A673 (cell line): ENCODE results near the gene YWHAG.

ENCODE experiments used
- EZH2 ChIP-seq: fragments of 200-600 bp; sonication (generic); IDR thresholded peaks from 2 replicates; pipeline ENCODE4 v1.6.1; 2017; ENCODE audit warnings: borderline replicate concordance, low read depth, mild to moderate bottlenecking, mixed read lengths, antibody characterized with exemption, low read length; ENCODE audit not compliant: poor library complexity, severe bottlenecking
- TF ChIP-seq, protein P1 (sequence below): fragments of 300-800, 200-600 bp; sonication (generic); conservative IDR thresholded peaks from 2 replicates; pipeline ENCODE4 v1.5.1; 2017; ENCODE audit warnings: low read depth, mild to moderate bottlenecking, antibody characterized with exemption, low read length, moderate library complexity, mixed read lengths

DNA sequence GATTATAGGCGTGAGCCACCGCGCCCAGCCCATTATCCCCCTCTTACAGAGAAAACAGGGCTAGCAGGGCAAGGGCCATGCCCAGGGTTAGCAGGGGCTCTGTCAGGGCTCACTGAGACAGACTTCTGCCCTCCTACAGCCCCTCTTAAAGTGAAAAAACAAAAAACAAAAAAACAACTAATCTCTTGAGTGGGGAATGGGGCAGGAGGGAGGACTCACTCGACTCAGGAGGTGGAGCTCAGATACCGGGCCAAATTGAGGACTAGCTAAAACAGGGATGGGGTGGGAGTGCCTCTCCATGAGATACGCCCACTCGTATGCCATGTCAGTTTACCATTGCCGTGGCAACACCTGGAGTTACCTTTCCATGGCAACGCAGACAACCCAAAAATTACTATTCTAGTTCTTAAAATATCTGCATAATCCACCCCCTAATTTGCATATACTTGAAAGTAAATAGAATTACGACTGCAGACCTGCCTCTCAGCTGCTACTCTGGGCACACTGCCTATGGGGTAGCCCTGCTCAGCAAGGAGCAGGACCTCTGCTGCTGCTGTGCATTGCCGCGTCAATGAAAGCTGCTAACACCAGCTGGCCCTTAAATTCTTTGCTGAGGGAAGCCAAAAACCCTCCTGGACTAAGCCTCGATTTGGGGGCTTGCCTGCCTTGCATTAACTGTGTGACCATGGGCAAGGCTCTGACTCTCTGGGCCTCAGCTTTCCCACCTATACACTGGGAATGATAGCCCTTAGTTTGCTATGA is 37.4 kb upstream of the YWHAG start:
- TF ChIP-seq EZH2, result no peak
- TF ChIP-seq, protein P1, sequence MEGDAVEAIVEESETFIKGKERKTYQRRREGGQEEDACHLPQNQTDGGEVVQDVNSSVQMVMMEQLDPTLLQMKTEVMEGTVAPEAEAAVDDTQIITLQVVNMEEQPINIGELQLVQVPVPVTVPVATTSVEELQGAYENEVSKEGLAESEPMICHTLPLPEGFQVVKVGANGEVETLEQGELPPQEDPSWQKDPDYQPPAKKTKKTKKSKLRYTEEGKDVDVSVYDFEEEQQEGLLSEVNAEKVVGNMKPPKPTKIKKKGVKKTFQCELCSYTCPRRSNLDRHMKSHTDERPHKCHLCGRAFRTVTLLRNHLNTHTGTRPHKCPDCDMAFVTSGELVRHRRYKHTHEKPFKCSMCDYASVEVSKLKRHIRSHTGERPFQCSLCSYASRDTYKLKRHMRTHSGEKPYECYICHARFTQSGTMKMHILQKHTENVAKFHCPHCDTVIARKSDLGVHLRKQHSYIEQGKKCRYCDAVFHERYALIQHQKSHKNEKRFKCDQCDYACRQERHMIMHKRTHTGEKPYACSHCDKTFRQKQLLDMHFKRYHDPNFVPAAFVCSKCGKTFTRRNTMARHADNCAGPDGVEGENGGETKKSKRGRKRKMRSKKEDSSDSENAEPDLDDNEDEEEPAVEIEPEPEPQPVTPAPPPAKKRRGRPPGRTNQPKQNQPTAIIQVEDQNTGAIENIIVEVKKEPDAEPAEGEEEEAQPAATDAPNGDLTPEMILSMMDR, result no peak
